HFF-Myc (cell line): ENCODE data around the gene ADGRD2.

Experiments used
- DNase-seq: peaks from one replicate; pipeline ENCODE4 v3.0.0-alpha.2; 2011; ENCODE audit warnings: low read depth; ENCODE audit errors: extremely low read depth
- H3K4me3 ChIP-seq: replicated peaks from 2 replicates; pipeline ENCODE4 v1.5.1; 2011; ENCODE audit warnings: low read depth, mild to moderate bottlenecking, control low read depth, low read length
- CTCF ChIP-seq: IDR thresholded peaks from 2 replicates; pipeline ENCODE4 v1.5.1; 2012; ENCODE audit warnings: mild to moderate bottlenecking, low read depth, low read length, control low read depth; ENCODE audit errors: missing control alignments

Gene ADGRD2

GRCh38 chr9:124521142-124521541 is 70.9 kb downstream of the ADGRD2 start:
- TF ChIP-seq CTCF = no peak
- DNase-seq = no peak
- no peak overlapping the region for H3K4me3 ChIP-seq

GRCh38 chr9:124522121-124523098 is 72.2 kb downstream of the ADGRD2 start:
- H3K4me3 ChIP-seq = no peak overlapping the region
- DNase-seq = no peak
- no peak for TF ChIP-seq CTCF

- no peak for TF ChIP-seq CTCF
- no peak overlapping the region for H3K4me3 ChIP-seq
- DNase-seq = no peak
These were observed 75.9 kb downstream of the ADGRD2 start for GRCh38 chr9:124526174-124526573.

- DNase-seq = no peak
- no peak for TF ChIP-seq CTCF
- H3K4me3 ChIP-seq = no peak overlapping the region
These were observed 77.5 kb downstream of the ADGRD2 start for GRCh38 chr9:124527781-124528180.
